MCF 10A (cell line): ENCODE measurements around the gene NOX1. TPM values are rescaled to one million over a fixed set of nuclear protein-coding genes. Genes with fewer than 3 reads are reported as not detected.

Source experiments
- BruUV-seq: library from RNA; stranded (reverse); fragments of 400-500 nt; replicated peaks from 2 replicates; lab custom pipeline; 2021; lab: Mats Ljungman, UMichigan
- CTCF ChIA-PET: fragments of 300-600 bp; sonication (Branson Sonifier 250); formaldehyde crosslinking; extraction: SDS; loops from one replicate; lab custom pipeline; 2021; ENCODE audit warnings: antibody characterized with exemption, inconsistent platforms; lab: Yijun Ruan, JAX
- POLR2A ChIA-PET: fragments of 300-600, 350-650 bp; sonication (Branson Sonifier 250); formaldehyde crosslinking; extraction: SDS; loops from one replicate; lab custom pipeline; 2020; ENCODE audit warnings: antibody characterized with exemption, inconsistent platforms; lab: Yijun Ruan, JAX
- DNase-seq: peaks from one replicate; pipeline ENCODE4 v3.0.0-alpha.2; 2018; ENCODE audit not compliant: unreplicated experiment
- H3K27ac Mint-ChIP-seq: one replicate; pipeline ENCODE4 v1.8.0; 2022; ENCODE audit warnings: mild to moderate bottlenecking, low read depth, mixed read lengths; ENCODE audit not compliant: unreplicated experiment
- H3K27me3 Mint-ChIP-seq: one replicate; pipeline ENCODE4 v1.8.0; 2022; ENCODE audit warnings: mixed read lengths; ENCODE audit not compliant: insufficient read depth, unreplicated experiment
- H3K36me3 Mint-ChIP-seq: one replicate; pipeline ENCODE4 v1.8.0; 2022; ENCODE audit warnings: mild to moderate bottlenecking, moderate library complexity, mixed read lengths; ENCODE audit not compliant: insufficient read depth, unreplicated experiment
- H3K4me1 Mint-ChIP-seq: one replicate; pipeline ENCODE4 v1.8.0; 2022; ENCODE audit warnings: mixed read lengths; ENCODE audit not compliant: insufficient read depth, unreplicated experiment
- H3K4me3 Mint-ChIP-seq: one replicate; pipeline ENCODE4 v1.8.0; 2022; ENCODE audit warnings: mild to moderate bottlenecking, moderate library complexity, mixed read lengths; ENCODE audit not compliant: unreplicated experiment
- H3K9me3 Mint-ChIP-seq: one replicate; pipeline ENCODE4 v1.8.0; 2022; ENCODE audit warnings: mixed read lengths; ENCODE audit not compliant: unreplicated experiment
- intact Hi-C: fragments of 100-400 bp; cut with micrococcal nuclease; formaldehyde crosslinking; loops from 2 replicates; pipeline ENCODE4 v1.14.1; 2022
- total RNA-seq: library from RNA; stranded (reverse); gene quantifications from 2 replicates; pipeline ENCODE4 v1.2.3, GENCODE V29; 2022
- TF ChIP-seq, protein P1 (sequence below): fragments of 200-600 bp; IDR thresholded peaks from one replicate; pipeline ENCODE4 v1.8.0; 2022; ENCODE audit warnings: antibody characterized with exemption, mild to moderate bottlenecking; ENCODE audit not compliant: unreplicated experiment

Gene NOX1
- total RNA-seq, 1 experiment from 2014 or later, result not detected

DNA sequence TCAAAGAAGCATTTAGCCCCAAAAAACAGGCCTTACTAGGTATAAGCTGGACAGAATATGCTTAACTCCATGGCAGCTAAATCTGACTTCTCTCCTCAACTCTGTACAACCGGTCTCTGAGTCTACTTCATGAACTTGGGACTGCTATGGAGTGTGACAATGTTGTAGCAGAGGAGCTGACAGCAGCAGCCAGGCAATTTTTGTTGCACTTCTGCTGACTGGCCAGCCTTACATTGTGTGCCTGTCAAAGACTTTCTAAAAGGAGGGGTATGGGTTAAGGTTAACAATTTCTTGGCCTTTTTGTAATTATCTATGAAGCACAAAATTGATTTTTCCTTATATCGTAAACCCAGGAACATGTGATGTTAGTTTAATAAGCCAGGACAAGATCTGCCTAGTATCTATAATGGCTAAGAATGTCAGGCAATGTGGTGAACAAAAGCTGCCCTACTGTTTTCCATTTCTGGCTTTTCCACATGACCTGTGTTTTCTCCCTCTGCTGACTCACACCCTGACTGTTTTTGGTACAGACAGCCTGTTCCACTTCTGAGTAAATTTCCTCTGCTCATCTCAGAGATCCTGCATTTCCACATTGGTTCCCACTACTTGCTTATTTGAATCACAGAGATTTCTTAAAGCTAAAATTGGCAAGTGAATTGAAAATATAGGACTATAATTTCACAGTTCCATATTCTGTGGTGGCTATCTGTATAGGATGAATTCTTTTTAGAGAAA, 9.3 kb downstream of the NOX1 start:
- Mint-ChIP-seq H3K36me3 (no peaks in the 10 kb centered on the region), H3K9me3 (no peaks in the 10 kb centered on the region), H3K4me3 (no peak overlapping the region), H3K4me1 (peaks cover 9% of the 10 kb centered on the region), H3K27me3 (peaks cover 52% of the 10 kb centered on the region), H3K27ac (peak overlapping the region; percentile 59)
- TF ChIP-seq, protein P1, sequence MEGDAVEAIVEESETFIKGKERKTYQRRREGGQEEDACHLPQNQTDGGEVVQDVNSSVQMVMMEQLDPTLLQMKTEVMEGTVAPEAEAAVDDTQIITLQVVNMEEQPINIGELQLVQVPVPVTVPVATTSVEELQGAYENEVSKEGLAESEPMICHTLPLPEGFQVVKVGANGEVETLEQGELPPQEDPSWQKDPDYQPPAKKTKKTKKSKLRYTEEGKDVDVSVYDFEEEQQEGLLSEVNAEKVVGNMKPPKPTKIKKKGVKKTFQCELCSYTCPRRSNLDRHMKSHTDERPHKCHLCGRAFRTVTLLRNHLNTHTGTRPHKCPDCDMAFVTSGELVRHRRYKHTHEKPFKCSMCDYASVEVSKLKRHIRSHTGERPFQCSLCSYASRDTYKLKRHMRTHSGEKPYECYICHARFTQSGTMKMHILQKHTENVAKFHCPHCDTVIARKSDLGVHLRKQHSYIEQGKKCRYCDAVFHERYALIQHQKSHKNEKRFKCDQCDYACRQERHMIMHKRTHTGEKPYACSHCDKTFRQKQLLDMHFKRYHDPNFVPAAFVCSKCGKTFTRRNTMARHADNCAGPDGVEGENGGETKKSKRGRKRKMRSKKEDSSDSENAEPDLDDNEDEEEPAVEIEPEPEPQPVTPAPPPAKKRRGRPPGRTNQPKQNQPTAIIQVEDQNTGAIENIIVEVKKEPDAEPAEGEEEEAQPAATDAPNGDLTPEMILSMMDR, result no peak
- ChIA-PET CTCF (interaction anchor here (0.6 to 1.1 kb wide), 5 partner anchors 13 to 1651 kb away, joined by 3 read pairs; no protein-coding TSS in a partner anchor), POLR2A (no interaction called here)
- BruUV-seq, result no TSS peak
- peak; percentile 4 for DNase-seq
- intact Hi-C loops, result no loop called here

DNA sequence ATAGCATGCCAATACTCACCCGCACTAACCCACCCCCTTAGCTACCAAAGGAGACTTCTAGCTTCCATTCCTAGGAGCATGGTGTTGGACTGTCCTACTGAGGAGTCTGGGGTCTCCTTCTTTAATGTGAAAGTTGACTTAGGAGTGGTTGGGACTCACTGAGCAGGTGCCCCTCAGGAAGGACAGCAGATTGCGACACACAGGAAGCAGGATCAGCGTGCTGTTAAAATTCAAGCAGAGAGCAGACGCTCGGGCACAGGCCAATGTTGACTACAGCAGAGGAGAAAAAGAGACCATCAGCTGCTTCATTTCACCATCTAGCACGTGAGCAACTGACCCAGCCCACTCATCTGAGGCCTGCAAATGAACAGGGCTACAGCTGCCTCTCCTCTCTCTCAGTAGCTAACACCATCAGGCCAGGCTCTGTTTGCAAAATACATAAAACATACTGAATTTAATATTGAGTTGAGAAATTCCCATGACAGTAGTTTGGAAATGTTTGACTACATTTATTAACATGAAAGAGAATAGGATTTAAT, 10.8 kb downstream of the NOX1 start:
- Mint-ChIP-seq H3K9me3 (no peaks in the 10 kb centered on the region), H3K27me3 (peaks cover 64% of the 10 kb centered on the region), H3K4me1 (peaks cover 9% of the 10 kb centered on the region), H3K27ac (no peak overlapping the region), H3K36me3 (no peaks in the 10 kb centered on the region), H3K4me3 (no peak overlapping the region)
- ChIA-PET POLR2A (no interaction called here), CTCF (interaction anchor here (1.1 kb wide), 1 partner anchor 11 kb away, joined by 3 read pairs; no protein-coding TSS in a partner anchor)
- intact Hi-C loops, result no loop called here
- DNase-seq, result no peak
- no TSS peak for BruUV-seq
- TF ChIP-seq, protein P1, result no peak

DNA sequence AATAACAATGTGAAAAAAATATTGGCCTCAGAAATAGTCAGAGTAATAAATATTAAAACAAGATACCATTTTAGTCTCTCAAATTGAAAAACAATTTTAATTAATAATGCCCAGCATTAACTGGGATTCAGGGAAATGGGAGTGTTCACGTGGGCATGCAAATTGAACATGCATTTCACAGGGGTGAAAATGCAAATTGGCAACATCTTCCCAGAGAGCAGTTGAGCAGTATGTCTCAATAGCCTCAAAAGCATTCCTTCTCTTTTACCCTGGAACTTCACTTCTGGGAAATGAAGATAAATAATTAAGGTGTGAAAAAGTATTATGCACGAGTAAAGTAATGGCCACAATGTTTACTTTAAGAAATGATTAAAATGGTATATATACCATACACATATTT, 21.3 kb downstream of the NOX1 start:
- CTCF ChIA-PET, result interaction anchor here (1.2 kb wide), 1 partner anchor 11 kb away, joined by 3 read pairs; no protein-coding TSS in a partner anchor
- DNase-seq, result no peak

DNA sequence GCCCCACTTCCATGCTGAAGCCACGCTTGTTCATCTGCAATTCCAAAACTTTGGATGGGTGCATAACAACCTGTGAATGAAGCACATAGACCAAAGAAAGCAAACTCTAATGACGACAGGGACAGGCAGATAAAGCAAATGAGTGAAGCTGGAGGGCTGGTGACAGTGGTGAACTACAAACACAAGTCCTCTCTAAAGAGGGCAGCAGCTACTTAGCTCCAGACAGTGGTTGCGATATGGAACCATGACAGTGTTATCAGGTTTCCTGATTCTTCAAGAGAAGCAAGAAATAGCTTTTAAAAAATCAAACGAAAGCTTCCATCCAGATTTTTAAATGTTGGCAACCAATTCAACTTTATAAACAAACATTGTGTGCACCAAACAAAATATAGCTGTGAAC, 23.8 kb downstream of the NOX1 start:
- TF ChIP-seq, protein P1, result no peak
- peaks cover 30% of the 10 kb centered on the region for H3K27me3 Mint-ChIP-seq
- H3K9me3 Mint-ChIP-seq, result no peaks in the 10 kb centered on the region
- intact Hi-C loops, result no loop called here
- no peaks in the 10 kb centered on the region for H3K4me1 Mint-ChIP-seq
- no peak overlapping the region for H3K4me3 Mint-ChIP-seq
- no peak for DNase-seq
- BruUV-seq, result no TSS peak
- no peak overlapping the region for H3K27ac Mint-ChIP-seq
- no peaks in the 10 kb centered on the region for H3K36me3 Mint-ChIP-seq
- ChIA-PET POLR2A (no interaction called here), CTCF (no interaction called here)

More for the DNA sequence above, 21.3 kb downstream of the NOX1 start:
- no peaks in the 10 kb centered on the region for H3K9me3 Mint-ChIP-seq
- POLR2A ChIA-PET, result no interaction called here
- intact Hi-C loops, result no loop called here
- no peaks in the 10 kb centered on the region for H3K4me1 Mint-ChIP-seq
- H3K4me3 Mint-ChIP-seq, result no peak overlapping the region
- BruUV-seq, result no TSS peak
- TF ChIP-seq, protein P1, result no peak
- peaks cover 20% of the 10 kb centered on the region for H3K27me3 Mint-ChIP-seq
- H3K27ac Mint-ChIP-seq, result no peak overlapping the region
- no peaks in the 10 kb centered on the region for H3K36me3 Mint-ChIP-seq
